NT2/D1 (cell line): ENCODE measurements around the gene ITPKB.

Source experiments
- DNase-seq: peaks from one replicate; pipeline ENCODE4 v3.0.0-alpha.2; 2011; ENCODE audit warnings: low read depth, low spot score
- H3K27me3 ChIP-seq: 2 replicates; pipeline ENCODE4 v1.6.0; 2011; ENCODE audit warnings: mild to moderate bottlenecking; ENCODE audit not compliant: insufficient read length, insufficient read depth
- H3K36me3 ChIP-seq: 2 replicates; pipeline ENCODE4 v1.6.1; 2011; ENCODE audit warnings: mild to moderate bottlenecking, low read length, mixed read lengths; ENCODE audit not compliant: insufficient read depth, insufficient read length
- H3K4me1 ChIP-seq: 2 replicates; pipeline ENCODE4 v1.5.1; 2011; ENCODE audit not compliant: insufficient read depth, insufficient read length
- H3K4me3 ChIP-seq: 2 replicates; pipeline ENCODE4 v1.5.1; 2011; ENCODE audit warnings: low read depth; ENCODE audit not compliant: insufficient read length
- H3K9ac ChIP-seq: 2 replicates; pipeline ENCODE4 v1.6.0; 2011; ENCODE audit warnings: low read depth; ENCODE audit not compliant: insufficient read length
- H3K9me3 ChIP-seq: 2 replicates; pipeline ENCODE4 v1.5.1; 2011; ENCODE audit warnings: mild to moderate bottlenecking, low read length; ENCODE audit not compliant: insufficient read depth
- SUZ12 ChIP-seq: IDR thresholded peaks from 2 replicates; pipeline ENCODE4 v1.6.1; 2011; ENCODE audit not compliant: insufficient read length, insufficient read depth; ENCODE audit errors: extremely low read depth
- YY1 ChIP-seq: IDR thresholded peaks from 2 replicates; pipeline ENCODE4 v1.6.1; 2011; ENCODE audit not compliant: insufficient read length, insufficient read depth
- ZNF274 ChIP-seq: IDR thresholded peaks from 2 replicates; pipeline ENCODE4 v1.6.1; 2011; ENCODE audit warnings: mild to moderate bottlenecking, low read depth, low read length

ITPKB gene

GRCh38 chr1:226679853-226680516 is 59.1 kb downstream of the ITPKB start:
- peak overlapping the region; percentile 76 for H3K9ac ChIP-seq

GRCh38 chr1:226679262-226679661 is 59.8 kb downstream of the ITPKB start:
- Histone ChIP-seq H3K4me3 (no peak overlapping the region), H3K27me3 (peaks cover 28% of the 10 kb centered on the region), H3K4me1 (peaks cover 29% of the 10 kb centered on the region), H3K36me3 (peaks cover 3% of the 10 kb centered on the region), H3K9ac (no peak overlapping the region), H3K9me3 (no peaks in the 10 kb centered on the region)
- TF ChIP-seq SUZ12 (no peak), ZNF274 (no peak), YY1 (no peak)
- DNase-seq, result no peak

More at GRCh38 chr1:226679853-226680516, 59.1 kb downstream of the ITPKB start:
- H3K36me3 ChIP-seq, result peaks cover 6% of the 10 kb centered on the region
- TF ChIP-seq YY1 (no peak), SUZ12 (no peak), ZNF274 (no peak)
- H3K9me3 ChIP-seq, result no peaks in the 10 kb centered on the region
- no peak overlapping the region for H3K4me3 ChIP-seq
- peaks cover 28% of the 10 kb centered on the region for H3K27me3 ChIP-seq
- peaks cover 29% of the 10 kb centered on the region for H3K4me1 ChIP-seq
- peak; percentile 99 for DNase-seq

- Histone ChIP-seq H3K4me1 (peaks cover 29% of the 10 kb centered on the region), H3K9me3 (no peaks in the 10 kb centered on the region), H3K36me3 (peaks cover 3% of the 10 kb centered on the region), H3K9ac (no peak overlapping the region), H3K27me3 (peaks cover 28% of the 10 kb centered on the region), H3K4me3 (no peak overlapping the region)
- DNase-seq, result no peak
- no peak for TF ChIP-seq ZNF274
- no peak for TF ChIP-seq SUZ12
- TF ChIP-seq YY1, result no peak
Measured at GRCh38 chr1:226678701-226679100, 60.4 kb downstream of the ITPKB start.

GRCh38 chr1:226678251-226678650 is 60.8 kb downstream of the ITPKB start:
- no peak for TF ChIP-seq SUZ12
- H3K9ac ChIP-seq, result no peak overlapping the region
- peaks cover 29% of the 10 kb centered on the region for H3K4me1 ChIP-seq

GRCh38 chr1:226677027-226678020 is 61.8 kb downstream of the ITPKB start:
- Histone ChIP-seq H3K4me3 (no peak overlapping the region), H3K9me3 (no peaks in the 10 kb centered on the region), H3K9ac (peak overlapping the region; percentile 23), H3K4me1 (peaks cover 24% of the 10 kb centered on the region), H3K27me3 (peaks cover 21% of the 10 kb centered on the region), H3K36me3 (peaks cover 3% of the 10 kb centered on the region)
- no peak for DNase-seq
- TF ChIP-seq ZNF274 (no peak), YY1 (no peak), SUZ12 (no peak)

More at GRCh38 chr1:226678251-226678650, 60.8 kb downstream of the ITPKB start:
- no peak for DNase-seq
- H3K4me3 ChIP-seq, result no peak overlapping the region
- H3K27me3 ChIP-seq, result peaks cover 28% of the 10 kb centered on the region
- no peaks in the 10 kb centered on the region for H3K9me3 ChIP-seq
- peaks cover 3% of the 10 kb centered on the region for H3K36me3 ChIP-seq

GRCh38 chr1:226676381-226676780 is 62.7 kb downstream of the ITPKB start:
- DNase-seq, result no peak
- H3K9ac ChIP-seq, result no peak overlapping the region
- TF ChIP-seq YY1 (no peak), SUZ12 (no peak), ZNF274 (no peak)
- peaks cover 14% of the 10 kb centered on the region for H3K27me3 ChIP-seq
- no peaks in the 10 kb centered on the region for H3K9me3 ChIP-seq
- H3K4me3 ChIP-seq, result no peak overlapping the region
- peaks cover 20% of the 10 kb centered on the region for H3K4me1 ChIP-seq
- H3K36me3 ChIP-seq, result peaks cover 3% of the 10 kb centered on the region

GRCh38 chr1:226675715-226676357 is 63.2 kb downstream of the ITPKB start:
- Histone ChIP-seq H3K9me3 (no peaks in the 10 kb centered on the region), H3K4me3 (no peak overlapping the region), H3K9ac (no peak overlapping the region), H3K4me1 (peaks cover 15% of the 10 kb centered on the region), H3K27me3 (peaks cover 9% of the 10 kb centered on the region), H3K36me3 (peaks cover 3% of the 10 kb centered on the region)
- TF ChIP-seq ZNF274 (no peak), YY1 (no peak), SUZ12 (no peak)
- no peak for DNase-seq
